Measurements from ENCODE around the gene KCNK15. TPM values are rescaled to one million over a fixed set of nuclear protein-coding genes. Genes with fewer than 3 reads are reported as not detected.
"Not testable (repeated sequence)": the region's sequence is repeated elsewhere in the genome, so short reads cannot be mapped to it uniquely, and the experiment has no call there.

KCNK15 gene
- polyA plus RNA-seq (2011; rRNA removed), result 0.58 and 0.82 TPM in 2 replicates
- 0.38 and 0.41 TPM in 2 replicates for polyA minus RNA-seq (2011; rRNA and poly(A)+ RNA removed)

- POLR2A ChIA-PET, result no interaction called here
- TF ChIP-seq, protein P1, sequence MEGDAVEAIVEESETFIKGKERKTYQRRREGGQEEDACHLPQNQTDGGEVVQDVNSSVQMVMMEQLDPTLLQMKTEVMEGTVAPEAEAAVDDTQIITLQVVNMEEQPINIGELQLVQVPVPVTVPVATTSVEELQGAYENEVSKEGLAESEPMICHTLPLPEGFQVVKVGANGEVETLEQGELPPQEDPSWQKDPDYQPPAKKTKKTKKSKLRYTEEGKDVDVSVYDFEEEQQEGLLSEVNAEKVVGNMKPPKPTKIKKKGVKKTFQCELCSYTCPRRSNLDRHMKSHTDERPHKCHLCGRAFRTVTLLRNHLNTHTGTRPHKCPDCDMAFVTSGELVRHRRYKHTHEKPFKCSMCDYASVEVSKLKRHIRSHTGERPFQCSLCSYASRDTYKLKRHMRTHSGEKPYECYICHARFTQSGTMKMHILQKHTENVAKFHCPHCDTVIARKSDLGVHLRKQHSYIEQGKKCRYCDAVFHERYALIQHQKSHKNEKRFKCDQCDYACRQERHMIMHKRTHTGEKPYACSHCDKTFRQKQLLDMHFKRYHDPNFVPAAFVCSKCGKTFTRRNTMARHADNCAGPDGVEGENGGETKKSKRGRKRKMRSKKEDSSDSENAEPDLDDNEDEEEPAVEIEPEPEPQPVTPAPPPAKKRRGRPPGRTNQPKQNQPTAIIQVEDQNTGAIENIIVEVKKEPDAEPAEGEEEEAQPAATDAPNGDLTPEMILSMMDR (IDR thresholded peaks at IDR 0.05; ENCODE audit: insufficient read depth, low read depth, low read length), result no peak
- Histone ChIP-seq H3K36me3 (ENCODE audit: control insufficient read depth, insufficient read depth, low read length) (no peaks in the 10 kb centered on the region), H3K27me3 (ENCODE audit: control insufficient read depth, insufficient read depth, low read length) (peaks cover 12% of the 10 kb centered on the region), H3K4me3 (ENCODE audit: low read depth, low read length) (peak within 1 kb of the TSS; percentile 48)
- DNase-seq (ENCODE audit: low read depth), result no peak
- CTCF ChIA-PET, result interaction anchor here (0.7 to 3.9 kb wide), 11 partner anchors 8 to 121 kb away, joined by 3 to 28 read pairs (median 6); no protein-coding TSS in a partner anchor
Observed at GRCh38 chr20:44745598-44746366, at the start of gene KCNK15. Gene KCNK15 (plus strand): TSS chr20:44745865. CDS start chr20:44745911, 46 bp downstream.

GRCh38 chr20:44696315-44696714 is 49.4 kb upstream of the KCNK15 start:
- TF ChIP-seq, protein P1 (IDR thresholded peaks at IDR 0.05; ENCODE audit: insufficient read depth, low read depth, low read length), result 0 out of 2 replicates have a peak, but pooled peaks have one; percentile 4
- ChIA-PET CTCF (interaction anchor here (0.6 to 9.6 kb wide), 4 partner anchors 10 to 36 kb away, joined by 3 to 104 read pairs (median 4); no protein-coding TSS in a partner anchor), POLR2A (no interaction called here)
- Histone ChIP-seq H3K4me3 (ENCODE audit: low read depth, low read length) (no peak overlapping the region), H3K36me3 (ENCODE audit: control insufficient read depth, insufficient read depth, low read length) (no peaks in the 10 kb centered on the region), H3K27me3 (ENCODE audit: control insufficient read depth, insufficient read depth, low read length) (no peaks in the 10 kb centered on the region)
- DNase-seq (ENCODE audit: low read depth), result no peak

DNA sequence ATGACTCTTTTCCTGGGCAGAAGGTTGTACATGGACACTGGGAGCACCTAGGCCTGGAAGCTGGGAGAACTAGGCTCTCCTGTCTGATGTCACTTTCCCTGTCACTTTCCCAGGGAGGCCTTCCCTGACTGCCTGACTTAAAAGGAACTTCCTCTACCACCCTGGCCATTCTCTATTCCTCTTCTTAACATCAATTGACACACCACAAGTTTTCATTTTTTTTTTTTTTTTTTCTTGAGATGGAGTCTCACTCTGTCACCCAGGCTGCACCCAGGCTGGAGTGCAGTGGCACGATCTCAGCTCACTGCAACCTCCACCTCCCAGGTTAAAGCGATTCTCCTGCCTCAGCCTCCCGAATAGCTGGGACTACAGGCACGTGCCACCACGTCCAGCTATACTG is 48.6 kb upstream of the KCNK15 start:
- CTCF ChIA-PET, result interaction anchor here (0.6 to 9.6 kb wide), 4 partner anchors 9 to 35 kb away, joined by 3 to 104 read pairs (median 4); no protein-coding TSS in a partner anchor
- DNase-seq (ENCODE audit: low read depth); H3K27me3 ChIP-seq (ENCODE audit: control insufficient read depth, insufficient read depth, low read length); H3K36me3 ChIP-seq (ENCODE audit: control insufficient read depth, insufficient read depth, low read length); H3K4me3 ChIP-seq (ENCODE audit: low read depth, low read length); POLR2A ChIA-PET: not testable (repeated sequence)

DNA sequence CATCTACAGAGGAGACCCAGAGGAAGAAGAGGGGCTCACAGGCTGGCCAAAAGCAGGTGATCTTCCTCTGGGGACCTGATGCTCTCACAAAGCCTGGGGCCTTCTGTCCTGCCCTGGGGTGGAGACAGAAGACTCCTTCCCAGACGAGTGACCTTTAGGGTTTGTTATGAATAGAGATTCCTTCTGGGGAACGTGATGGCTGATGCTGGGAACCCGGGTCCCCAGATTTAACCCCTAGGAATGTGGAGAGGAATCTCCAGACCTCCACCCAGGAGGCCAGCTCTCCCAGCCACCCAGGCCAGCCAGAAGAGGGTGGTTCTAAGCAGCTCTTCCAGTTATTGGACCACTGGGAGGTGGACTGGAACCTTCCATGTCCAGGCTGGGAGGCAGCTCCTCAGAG is 47.3 kb upstream of the KCNK15 start:
- TF ChIP-seq, protein P1 (IDR thresholded peaks at IDR 0.05; ENCODE audit: insufficient read depth, low read depth, low read length), result no peak
- ChIA-PET CTCF (interaction anchor here (0.7 to 1.1 kb wide), 3 partner anchors 9 to 35 kb away, joined by 3 to 6 read pairs (median 4); no protein-coding TSS in a partner anchor), POLR2A (no interaction called here)
- no peak for DNase-seq (ENCODE audit: low read depth)
- no peak overlapping the region for H3K4me3 ChIP-seq (ENCODE audit: low read depth, low read length)
- no peaks in the 10 kb centered on the region for H3K27me3 ChIP-seq (ENCODE audit: control insufficient read depth, insufficient read depth, low read length)
- no peaks in the 10 kb centered on the region for H3K36me3 ChIP-seq (ENCODE audit: control insufficient read depth, insufficient read depth, low read length)

- ChIA-PET CTCF (interaction anchor here (0.7 to 1.5 kb wide), 4 partner anchors 10 to 34 kb away, joined by 3 read pairs; no protein-coding TSS in a partner anchor), POLR2A (no interaction called here)
- DNase-seq (ENCODE audit: low read depth), result no peak
- Histone ChIP-seq H3K4me3 (ENCODE audit: low read depth, low read length) (no peak overlapping the region), H3K36me3 (ENCODE audit: control insufficient read depth, insufficient read depth, low read length) (no peaks in the 10 kb centered on the region), H3K27me3 (ENCODE audit: control insufficient read depth, insufficient read depth, low read length) (no peaks in the 10 kb centered on the region)
- TF ChIP-seq, protein P1 (IDR thresholded peaks at IDR 0.05; ENCODE audit: insufficient read depth, low read depth, low read length), result no peak
Observed at GRCh38 chr20:44700306-44700705, 45.4 kb upstream of the KCNK15 start.

All from BJ (cell line).